Measurements from ENCODE around the gene NVL. TPM values are rescaled to one million over a fixed set of nuclear protein-coding genes. Genes with fewer than 3 reads are reported as not detected.
A peak's percentile ranks its signal among the peaks of the same experiment; 100 is the strongest.

The NVL gene
- total and polyA plus RNA-seq, 10 of the 15 experiments (the other 5 are each of a cell fraction or from before 2014, with no cell fraction given), result 20.3 to 49.6 (median 35.2) TPM

- SMC1A ChIA-PET (ENCODE audit: uncharacterized antibody, unreplicated experiment), result interaction anchor here (1.3 to 1.4 kb wide), 2 partner anchors 12 to 18 kb away, joined by 3 to 5 read pairs; no protein-coding TSS in a partner anchor
- POLR2A ChIA-PET, result no interaction called here
- Histone ChIP-seq H2AFZ (ENCODE audit: control insufficient read depth, low read depth, low read length) (no peak overlapping the region), H4K20me1 (ENCODE audit: control insufficient read depth, insufficient read depth) (no peaks in the 10 kb centered on the region), H3K9me3 (replicated peaks; ENCODE audit: control insufficient read depth, insufficient read depth, low read length) (no peaks in the 10 kb centered on the region), H3K27me3 (replicated peaks in 1 of 2; ENCODE audit: control insufficient read depth in 2 of 2, insufficient read depth in 2 of 2, low read length in 1 of 2) (no peaks in the 10 kb centered on the region), H3K27ac (ENCODE audit: control insufficient read depth, insufficient read depth) (no peak overlapping the region), H3K79me2 (ENCODE audit: control insufficient read depth, insufficient read depth, low read length) (no peaks in the 10 kb centered on the region), H3K4me3 (no peak overlapping the region), H3K9ac (ENCODE audit: control insufficient read depth, insufficient read depth, low read length) (no peak overlapping the region), H3K36me3 (ENCODE audit: control insufficient read depth in 2 of 2, insufficient read depth in 2 of 2, low read length in 1 of 2) (peaks cover 1 to 6% of the 10 kb centered on the region in 2 experiments; a peak in 1 of 4 replicates), H3K4me2 (ENCODE audit: control insufficient read depth, insufficient read depth) (no peak overlapping the region), H3K4me1 (ENCODE audit: control insufficient read depth, insufficient read depth, low read length) (no peaks in the 10 kb centered on the region)
- RAD21 ChIA-PET (ENCODE audit: unreplicated experiment), result interaction anchor here (1.2 kb wide), 1 partner anchor 16 kb away, joined by 3 read pairs; no protein-coding TSS in a partner anchor
- 95% methylated on average over 6 of the region's 6 CpGs for WGBS (ENCODE audit: insufficient coverage, insufficient replicate concordance, low lambda C conversion rate, missing lambda C conversion rate)
- ATAC-seq (no peak), FAIRE-seq (peak; percentile 61), DNase-seq (ENCODE audit: low read depth, low spot score) (no peak)
- no TSS peak for BruUV-seq (replicated peaks)
- TF ChIP-seq IRF5 (IDR thresholded peaks at IDR 0.05; ENCODE audit: borderline replicate concordance) (no peak), SIX5 (IDR thresholded peaks at IDR 0.05; ENCODE audit: low read depth, low read length, severe bottlenecking) (no peak), NR2F1 (conservative IDR thresholded peaks at IDR 0.05) (no peak), YBX1 (IDR thresholded peaks at IDR 0.05) (no peak), ZNF207 (IDR thresholded peaks at IDR 0.05; ENCODE audit: borderline replicate concordance) (no peak), ZNF274 (IDR thresholded peaks at IDR 0.05; ENCODE audit: insufficient read depth, insufficient read length) (no peak), SRF (IDR thresholded peaks at IDR 0.05; ENCODE audit: low read depth in 2 of 2, low read length in 2 of 2) (no peak), ZZZ3 (IDR thresholded peaks at IDR 0.05; ENCODE audit: control insufficient read depth, insufficient read length, low read depth) (no peak), SPI1 (IDR thresholded peaks at IDR 0.05; ENCODE audit: borderline replicate concordance, insufficient read depth, low read depth, low read length) (no peak)
- in situ Hi-C loops (cut with MboI) (no loop called here), intact Hi-C loops (cut with micrococcal nuclease; ENCODE audit: unreplicated experiment) (no loop called here)
- CTCF ChIA-PET, result interaction anchor here (1.0 to 1.2 kb wide), 3 partner anchors 38 to 159 kb away, joined by 3 to 4 read pairs (median 3); partner anchors contain the start of gene DEGS1
These were observed 54.9 kb downstream of the NVL start for GRCh38 chr1:224274970-224275626.
